ENCODE measurements around the gene POLD3.

POLD3 gene

GRCh38 chr11:74592441-74593362 lies at the start of gene POLD3:
POLD3 (plus strand) TSS chr11:74592582; CDS start chr11:74592659, 77 bp downstream.
- no peak for TF ChIP-seq CTCF (IDR thresholded peaks at IDR 0.05)

GRCh38 chr11:74543991-74544390 lies 48.4 kb upstream of the POLD3 start:
- no peak for TF ChIP-seq CTCF (IDR thresholded peaks at IDR 0.05)

- TF ChIP-seq CTCF (IDR thresholded peaks at IDR 0.05), result no peak
These were observed 45.6 kb upstream of the POLD3 start for GRCh38 chr11:74546752-74547151.

GRCh38 chr11:74550991-74551753 lies 41.2 kb upstream of the POLD3 start:
- TF ChIP-seq CTCF (IDR thresholded peaks at IDR 0.05), result no peak

- no peak for TF ChIP-seq CTCF (IDR thresholded peaks at IDR 0.05)
These were observed 40.6 kb upstream of the POLD3 start for GRCh38 chr11:74551754-74552145.

GRCh38 chr11:74557526-74557925 lies 34.9 kb upstream of the POLD3 start:
- TF ChIP-seq CTCF (IDR thresholded peaks at IDR 0.05), result no peak

- TF ChIP-seq CTCF (IDR thresholded peaks at IDR 0.05), result no peak
These were observed 33.1 kb upstream of the POLD3 start for GRCh38 chr11:74559110-74559933.

Data from LNCAP (cell line).